Activated CD8-positive, alpha-beta T cell treated with anti-CD3 and anti-CD28 coated beads, Interleukin-2, amount 10 ng/mL, durations not matched to agents 7 days and 5 days (primary cell): Measurements from ENCODE around the gene GRK2. TPM values are rescaled to one million over a fixed set of nuclear protein-coding genes. Genes with fewer than 3 reads are reported as not detected.

ENCODE experiments used
- ATAC-seq: fragments of 150-1000 bp; cut with Tn5 transposase; one replicate; pipeline ENCODE4 v1.10.0; 2021; ENCODE audit warnings: moderate library complexity
- CTCF ChIA-PET: fragments of 350-600 bp; sonication (Branson Sonifier 250); formaldehyde crosslinking; loops from one replicate; lab custom pipeline; 2021; ENCODE audit warnings: antibody characterized with exemption; lab: Charles Lee
- POLR2A ChIA-PET: fragments of 350-600 bp; sonication (Branson Sonifier 250); formaldehyde crosslinking; loops from one replicate; lab custom pipeline; 2021; ENCODE audit warnings: antibody characterized with exemption; lab: Charles Lee
- DNase-seq: peaks from one replicate; pipeline ENCODE4 v3.0.0-alpha.2; 2020
- H3K27ac Mint-ChIP-seq: one replicate; pipeline ENCODE4 v1.8.0; 2021; ENCODE audit warnings: mild to moderate bottlenecking, mixed read lengths
- H3K27me3 Mint-ChIP-seq: one replicate; pipeline ENCODE4 v1.8.0; 2021; ENCODE audit warnings: low read depth, mixed read lengths
- H3K36me3 Mint-ChIP-seq: one replicate; pipeline ENCODE4 v1.8.0; 2021; ENCODE audit warnings: low read depth, mixed read lengths
- H3K4me1 Mint-ChIP-seq: one replicate; pipeline ENCODE4 v1.8.0; 2021; ENCODE audit warnings: low read depth, mixed read lengths
- H3K4me3 Mint-ChIP-seq: one replicate; pipeline ENCODE4 v1.8.0; 2021; ENCODE audit warnings: mild to moderate bottlenecking, mixed read lengths
- H3K9me3 Mint-ChIP-seq: one replicate; pipeline ENCODE4 v1.8.0; 2022; ENCODE audit warnings: mixed read lengths; ENCODE audit not compliant: insufficient read depth
- total RNA-seq, 2 experiments: library from RNA; stranded (reverse); gene quantifications; one replicate each; pipeline ENCODE4 v1.2.3, GENCODE V29; 2021

Gene GRK2
- total RNA-seq, 2 experiments from 2014 or later = 338 to 348 TPM

DNA sequence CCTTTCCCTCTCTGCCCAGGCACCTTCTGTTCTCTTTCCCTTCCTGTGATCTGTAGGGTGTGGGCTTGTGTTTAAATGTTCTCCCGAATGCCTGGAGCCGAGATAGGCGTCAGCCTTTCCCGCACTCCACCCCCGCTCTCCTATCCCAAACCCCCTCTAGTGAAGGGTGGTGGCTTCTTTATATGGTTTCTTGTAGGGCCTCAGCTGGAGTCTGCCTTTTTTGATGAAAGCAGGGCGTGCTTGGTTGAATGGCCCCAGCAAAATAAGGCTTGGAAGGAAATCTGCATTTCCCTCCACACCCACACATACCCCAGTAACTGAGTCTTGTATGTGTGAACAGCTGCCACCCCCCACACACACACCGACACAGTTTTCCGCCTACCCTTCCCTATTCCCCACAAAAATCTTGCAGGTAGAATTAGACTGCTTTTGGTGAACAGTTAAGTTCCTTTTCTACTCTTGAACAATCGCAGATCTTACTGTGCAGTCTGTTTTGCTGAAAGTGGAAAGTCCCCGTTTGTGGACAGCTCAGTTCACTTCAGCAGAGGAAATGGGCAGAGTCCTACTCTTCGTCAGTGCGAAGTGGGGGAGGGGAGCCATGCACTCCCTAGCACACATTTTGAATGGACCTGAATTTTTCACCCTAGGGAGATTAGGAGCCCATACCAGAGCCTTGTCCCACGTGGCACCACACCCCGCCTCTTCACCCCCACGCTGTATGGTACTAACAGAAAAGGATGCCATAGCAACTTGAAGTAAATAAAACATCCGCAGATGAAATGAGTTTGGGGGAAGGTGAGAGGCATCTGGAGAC is 25.5 kb upstream of the GRK2 start:
- ATAC-seq (peak; percentile 51), DNase-seq (peak; percentile 82)
- H3K4me3 Mint-ChIP-seq = peak overlapping the region; percentile 100
- POLR2A ChIA-PET = interaction anchor here (0.7 to 3.1 kb wide), 20 partner anchors 12 to 398 kb away, joined by 3 to 39 read pairs (median 6); partner anchors contain the start of genes ANKRD13D and RCE1
- CTCF ChIA-PET = interaction anchor here (0.8 to 3.0 kb wide), 16 partner anchors 8 to 159 kb away, joined by 3 to 28 read pairs (median 5); no protein-coding TSS in a partner anchor
- no peaks in the 10 kb centered on the region for H3K27me3 Mint-ChIP-seq
- H3K36me3 Mint-ChIP-seq = peaks cover 52% of the 10 kb centered on the region
- peak overlapping the region; percentile 98 for H3K27ac Mint-ChIP-seq
- H3K9me3 Mint-ChIP-seq = no peaks in the 10 kb centered on the region
- peaks cover 49% of the 10 kb centered on the region for H3K4me1 Mint-ChIP-seq

GRCh38 chr11:67242548-67242947 is 23.7 kb upstream of the GRK2 start:
- CTCF ChIA-PET = interaction anchor here (1.0 to 1.3 kb wide), 2 partner anchors 20 to 103 kb away, joined by 3 to 4 read pairs; no protein-coding TSS in a partner anchor

DNA sequence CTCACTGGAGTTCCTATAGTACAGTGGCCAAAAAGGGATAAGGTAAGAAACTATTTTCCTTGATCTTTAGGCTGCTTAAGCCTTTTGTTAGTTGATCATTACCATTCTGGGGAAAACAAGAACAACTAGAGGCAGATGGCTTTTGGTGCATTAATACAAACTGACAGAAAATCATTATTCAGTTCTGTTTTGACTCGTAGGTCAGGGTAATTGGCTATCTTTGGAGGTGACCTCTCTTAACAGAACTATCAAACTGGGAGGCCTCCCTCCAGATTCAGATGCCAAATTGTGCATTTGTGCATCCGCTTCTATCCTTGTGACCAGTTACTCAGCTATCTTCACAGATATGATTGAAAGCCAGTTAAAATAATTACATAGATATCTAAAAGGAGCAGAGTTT is 23.2 kb upstream of the GRK2 start:
- peaks cover 65% of the 10 kb centered on the region for H3K36me3 Mint-ChIP-seq
- H3K27ac Mint-ChIP-seq = peak overlapping the region; percentile 98
- peaks cover 49% of the 10 kb centered on the region for H3K4me1 Mint-ChIP-seq
- ATAC-seq (no peak), DNase-seq (no peak)
- ChIA-PET CTCF (interaction anchor here (0.7 to 1.3 kb wide), 3 partner anchors 10 to 103 kb away, joined by 3 to 4 read pairs (median 3); no protein-coding TSS in a partner anchor), POLR2A (no interaction called here)
- no peak overlapping the region for H3K4me3 Mint-ChIP-seq
- H3K27me3 Mint-ChIP-seq = no peaks in the 10 kb centered on the region
- H3K9me3 Mint-ChIP-seq = no peaks in the 10 kb centered on the region

More at GRCh38 chr11:67242548-67242947, 23.7 kb upstream of the GRK2 start:
- Mint-ChIP-seq H3K4me3 (peak overlapping the region; percentile 100), H3K36me3 (peaks cover 62% of the 10 kb centered on the region), H3K9me3 (no peaks in the 10 kb centered on the region), H3K27ac (peak overlapping the region; percentile 98), H3K4me1 (peaks cover 49% of the 10 kb centered on the region), H3K27me3 (no peaks in the 10 kb centered on the region)
- ATAC-seq (no peak), DNase-seq (no peak)
- POLR2A ChIA-PET = no interaction called here

DNA sequence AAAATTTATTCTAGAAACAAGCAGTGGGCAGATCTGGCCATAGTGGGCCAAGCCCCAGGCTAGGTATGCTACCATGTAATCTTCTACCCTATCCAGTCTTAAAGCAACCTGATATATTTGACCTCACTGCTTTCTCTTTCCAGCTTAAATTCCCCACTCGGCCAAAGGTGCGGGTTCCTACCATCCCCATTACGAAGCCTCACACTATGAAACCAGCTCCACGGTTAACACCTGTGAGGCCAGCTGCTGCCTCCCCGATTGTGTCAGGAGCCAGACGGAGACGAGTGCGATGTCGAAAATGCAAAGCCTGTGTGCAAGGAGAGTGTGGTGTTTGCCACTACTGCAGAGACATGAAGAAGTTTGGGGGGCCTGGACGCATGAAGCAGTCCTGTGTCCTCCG is 21.2 kb upstream of the GRK2 start:
- Mint-ChIP-seq H3K4me3 (no peak overlapping the region), H3K9me3 (no peaks in the 10 kb centered on the region), H3K27me3 (no peaks in the 10 kb centered on the region), H3K27ac (no peak overlapping the region), H3K4me1 (peaks cover 43% of the 10 kb centered on the region), H3K36me3 (peaks cover 84% of the 10 kb centered on the region)
- no peak for DNase-seq
- ChIA-PET CTCF (interaction anchor here (0.9 kb wide), 1 partner anchor 32 kb away, joined by 4 read pairs; no protein-coding TSS in a partner anchor), POLR2A (no interaction called here)
- no peak for ATAC-seq

GRCh38 chr11:67247946-67248550 is 18.2 kb upstream of the GRK2 start:
- Mint-ChIP-seq H3K36me3 (peaks cover 83% of the 10 kb centered on the region), H3K4me3 (no peak overlapping the region), H3K4me1 (peaks cover 41% of the 10 kb centered on the region), H3K9me3 (no peaks in the 10 kb centered on the region), H3K27me3 (no peaks in the 10 kb centered on the region), H3K27ac (peak overlapping the region; percentile 36)
- ATAC-seq (no peak), DNase-seq (no peak)
- POLR2A ChIA-PET = interaction anchor here (0.8 to 1.1 kb wide), 2 partner anchors 8 to 23 kb away, joined by 3 to 4 read pairs; no protein-coding TSS in a partner anchor
- CTCF ChIA-PET = interaction anchor here (1.1 to 1.2 kb wide), 2 partner anchors 14 to 69 kb away, joined by 3 read pairs; no protein-coding TSS in a partner anchor

- ATAC-seq = no peak
- no peaks in the 10 kb centered on the region for H3K9me3 Mint-ChIP-seq
- peaks cover 83% of the 10 kb centered on the region for H3K36me3 Mint-ChIP-seq
- POLR2A ChIA-PET = interaction anchor here (0.8 to 1.1 kb wide), 2 partner anchors 9 to 23 kb away, joined by 3 to 4 read pairs; no protein-coding TSS in a partner anchor
- DNase-seq = no peak
- H3K27ac Mint-ChIP-seq = peak overlapping the region; percentile 39
- CTCF ChIA-PET = no interaction called here
- no peaks in the 10 kb centered on the region for H3K27me3 Mint-ChIP-seq
- peaks cover 44% of the 10 kb centered on the region for H3K4me1 Mint-ChIP-seq
- H3K4me3 Mint-ChIP-seq = no peak overlapping the region
Observed at GRCh38 chr11:67248653-67249052, 17.6 kb upstream of the GRK2 start.

GRCh38 chr11:67250059-67251043 is 15.9 kb upstream of the GRK2 start:
- POLR2A ChIA-PET = interaction anchor here (7.5 kb wide), 1 partner anchor 10 kb away, joined by 39 read pairs; no protein-coding TSS in a partner anchor
- peaks cover 44% of the 10 kb centered on the region for H3K4me1 Mint-ChIP-seq
- H3K9me3 Mint-ChIP-seq = no peaks in the 10 kb centered on the region
- no peak overlapping the region for H3K27ac Mint-ChIP-seq
- peaks cover 85% of the 10 kb centered on the region for H3K36me3 Mint-ChIP-seq
- no peak overlapping the region for H3K4me3 Mint-ChIP-seq
- CTCF ChIA-PET = interaction anchor here (1.0 to 3.6 kb wide), 3 partner anchors 10 to 14 kb away, joined by 4 to 28 read pairs (median 8); no protein-coding TSS in a partner anchor
- DNase-seq = no peak
- no peak for ATAC-seq
- H3K27me3 Mint-ChIP-seq = no peaks in the 10 kb centered on the region

- no peak for DNase-seq
- peak overlapping the region; percentile 52 for H3K27ac Mint-ChIP-seq
- H3K4me3 Mint-ChIP-seq = no peak overlapping the region
- CTCF ChIA-PET = interaction anchor here (1.0 to 3.6 kb wide), 8 partner anchors 11 to 129 kb away, joined by 4 to 54 read pairs (median 8); no protein-coding TSS in a partner anchor
- no peak for ATAC-seq
- POLR2A ChIA-PET = interaction anchor here (7.5 kb wide), 1 partner anchor 11 kb away, joined by 39 read pairs; no protein-coding TSS in a partner anchor
- H3K9me3 Mint-ChIP-seq = no peaks in the 10 kb centered on the region
- peaks cover 85% of the 10 kb centered on the region for H3K36me3 Mint-ChIP-seq
- no peaks in the 10 kb centered on the region for H3K27me3 Mint-ChIP-seq
- H3K4me1 Mint-ChIP-seq = peaks cover 46% of the 10 kb centered on the region
Observed at GRCh38 chr11:67251841-67252240, 14.4 kb upstream of the GRK2 start.

GRCh38 chr11:67252831-67253239 is 13.4 kb upstream of the GRK2 start:
- ATAC-seq (peak; percentile 80), DNase-seq (peak; percentile 65)
- Mint-ChIP-seq H3K36me3 (peaks cover 89% of the 10 kb centered on the region), H3K27ac (peak overlapping the region; percentile 48), H3K27me3 (no peaks in the 10 kb centered on the region), H3K9me3 (no peaks in the 10 kb centered on the region), H3K4me1 (peaks cover 46% of the 10 kb centered on the region), H3K4me3 (no peak overlapping the region)
- CTCF ChIA-PET = interaction anchor here (0.7 to 3.6 kb wide), 20 partner anchors 9 to 171 kb away, joined by 3 to 54 read pairs (median 4); partner anchors contain the start of gene SSH3
- POLR2A ChIA-PET = interaction anchor here (1.7 to 7.5 kb wide), 2 partner anchors 9 to 12 kb away, joined by 7 to 39 read pairs; no protein-coding TSS in a partner anchor

DNA sequence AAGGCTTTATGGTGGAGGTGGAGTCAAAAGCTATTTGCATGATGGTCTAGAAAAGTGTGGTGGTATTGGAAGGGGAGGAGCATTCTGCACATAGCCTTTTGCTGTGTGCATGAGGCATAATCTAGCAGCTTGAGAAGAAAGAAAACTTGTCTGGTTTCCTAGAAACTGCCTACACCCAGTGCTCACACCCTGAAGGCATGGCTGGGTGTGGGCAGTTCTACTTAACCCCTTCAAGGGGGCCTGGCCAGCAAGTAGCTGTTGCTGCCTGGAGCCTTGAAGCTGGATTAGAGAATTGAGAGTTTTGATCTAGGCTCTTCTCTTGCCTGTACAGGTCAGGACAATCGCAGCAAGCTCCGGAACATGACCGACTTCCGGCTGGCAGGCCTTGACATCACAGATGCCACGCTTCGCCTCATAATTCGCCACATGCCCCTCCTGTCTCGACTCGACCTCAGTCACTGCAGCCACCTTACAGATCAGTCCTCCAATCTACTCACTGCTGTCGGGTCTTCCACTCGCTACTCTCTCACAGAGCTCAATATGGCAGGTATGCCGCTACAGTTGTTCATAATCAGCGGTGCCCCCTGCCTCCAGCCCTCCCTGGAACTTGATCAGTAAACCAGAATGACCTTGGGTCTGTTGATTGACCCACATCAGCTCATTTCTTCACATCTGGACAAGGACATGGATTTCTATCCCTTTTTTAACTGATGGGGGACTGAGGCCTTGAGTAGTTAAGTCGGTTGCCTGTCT is 12.2 kb upstream of the GRK2 start:
- DNase-seq = no peak
- no peak for ATAC-seq
- ChIA-PET CTCF (interaction anchor here (1.0 to 3.6 kb wide), 13 partner anchors 9 to 172 kb away, joined by 3 to 54 read pairs (median 7); no protein-coding TSS in a partner anchor), POLR2A (interaction anchor here (1.7 to 7.5 kb wide), 2 partner anchors 8 to 14 kb away, joined by 7 to 39 read pairs; no protein-coding TSS in a partner anchor)
- H3K27me3 Mint-ChIP-seq = no peaks in the 10 kb centered on the region
- H3K27ac Mint-ChIP-seq = peak overlapping the region; percentile 57
- no peak overlapping the region for H3K4me3 Mint-ChIP-seq
- H3K9me3 Mint-ChIP-seq = no peaks in the 10 kb centered on the region
- peaks cover 77% of the 10 kb centered on the region for H3K36me3 Mint-ChIP-seq
- peaks cover 47% of the 10 kb centered on the region for H3K4me1 Mint-ChIP-seq
